Ectodermal cell (in vitro differentiated cells): ENCODE results near the gene HS3ST5.
"Not testable (repeated sequence)": the region's sequence is repeated elsewhere in the genome, so short reads cannot be mapped to it uniquely, and the experiment has no call there.

ENCODE experiments used
- H3K27ac ChIP-seq: 2 replicates; pipeline ENCODE4 v1.7.0; 2013; ENCODE audit warnings: mild to moderate bottlenecking, low read depth, low read length; ENCODE audit not compliant: insufficient read depth, poor library complexity, severe bottlenecking
- H3K27me3 ChIP-seq: 2 replicates; pipeline ENCODE4 v1.7.0; 2013; ENCODE audit warnings: mild to moderate bottlenecking, low read length; ENCODE audit not compliant: insufficient read depth, control insufficient read depth, poor library complexity, severe bottlenecking
- H3K36me3 ChIP-seq: one replicate; pipeline ENCODE4 v1.7.0; 2013; ENCODE audit warnings: low read length; ENCODE audit not compliant: control insufficient read depth, insufficient read depth
- H3K4me1 ChIP-seq: one replicate; pipeline ENCODE4 v1.7.0; 2013; ENCODE audit warnings: low read length; ENCODE audit not compliant: control insufficient read depth, insufficient read depth
- H3K4me3 ChIP-seq: 2 replicates; pipeline ENCODE4 v1.7.0; 2013; ENCODE audit warnings: low read depth, low read length, control low read depth; ENCODE audit not compliant: insufficient read depth
- H3K9me3 ChIP-seq: 2 replicates; pipeline ENCODE4 v1.7.0; 2013; ENCODE audit warnings: mild to moderate bottlenecking, low read length, moderate library complexity; ENCODE audit not compliant: control insufficient read depth
- WGBS, 2 experiments: methylation state at CpG; one replicate each; pipeline ENCODE4 v1.1.7; 2013; ENCODE audit warnings: missing lambda C conversion rate in 2 of 2; 5-methylcytosine and 5-hydroxymethylcytosine counted together

The HS3ST5 gene

DNA sequence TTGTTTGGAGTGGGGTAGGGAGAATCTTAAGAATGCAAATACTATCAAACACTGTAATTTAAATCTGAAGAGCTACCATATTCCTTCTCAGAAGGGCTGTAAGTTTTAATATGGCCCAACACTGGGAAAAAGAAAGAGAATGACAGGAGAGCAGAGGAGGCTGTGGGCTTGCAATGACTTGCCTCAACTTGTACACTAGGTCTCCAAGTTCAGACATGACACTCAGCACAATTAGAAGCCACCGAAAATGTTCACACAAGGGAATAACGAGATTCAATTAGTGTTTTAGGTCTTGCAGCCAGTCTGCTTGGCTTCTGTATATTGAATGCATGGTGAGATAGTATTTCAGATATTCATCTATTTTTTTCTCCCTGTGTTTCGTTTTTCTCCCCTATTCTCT is 89.4 kb downstream of the HS3ST5 start:
- Histone ChIP-seq H3K27me3 (no peaks in the 10 kb centered on the region), H3K27ac (no peak overlapping the region), H3K9me3 (no peaks in the 10 kb centered on the region), H3K4me1 (no peaks in the 10 kb centered on the region), H3K4me3 (no peak overlapping the region), H3K36me3 (no peaks in the 10 kb centered on the region)
- 94 to 97% methylated on average over 2 to 3 of the region's 3 CpGs for WGBS, 2 experiments

DNA sequence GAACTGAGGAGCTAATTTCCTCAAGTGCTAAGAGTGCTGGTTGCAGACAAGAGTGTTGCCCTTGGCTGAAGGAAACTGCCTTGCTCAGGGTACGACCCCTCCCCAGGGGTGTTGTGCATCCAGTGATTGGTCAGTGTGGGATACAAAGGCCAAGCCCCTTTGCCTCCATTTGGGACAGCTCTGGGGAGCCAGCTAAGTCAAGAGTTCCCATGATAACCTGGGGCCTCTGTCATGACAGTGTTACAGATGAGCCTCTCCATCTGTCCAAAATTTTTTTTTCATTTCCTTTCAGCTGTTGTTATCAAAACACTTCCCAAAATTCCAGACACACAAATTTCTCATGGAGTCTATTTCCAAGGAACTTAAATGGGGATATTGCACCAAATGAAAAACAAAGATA is 93.3 kb downstream of the HS3ST5 start:
- Histone ChIP-seq H3K4me3 (no peak overlapping the region), H3K36me3 (no peaks in the 10 kb centered on the region), H3K4me1 (no peaks in the 10 kb centered on the region), H3K27me3 (no peaks in the 10 kb centered on the region), H3K9me3 (no peaks in the 10 kb centered on the region), H3K27ac (no peak overlapping the region)
- WGBS, 2 experiments = 84 to 86% methylated on average over 1 of the region's 1 CpG

DNA sequence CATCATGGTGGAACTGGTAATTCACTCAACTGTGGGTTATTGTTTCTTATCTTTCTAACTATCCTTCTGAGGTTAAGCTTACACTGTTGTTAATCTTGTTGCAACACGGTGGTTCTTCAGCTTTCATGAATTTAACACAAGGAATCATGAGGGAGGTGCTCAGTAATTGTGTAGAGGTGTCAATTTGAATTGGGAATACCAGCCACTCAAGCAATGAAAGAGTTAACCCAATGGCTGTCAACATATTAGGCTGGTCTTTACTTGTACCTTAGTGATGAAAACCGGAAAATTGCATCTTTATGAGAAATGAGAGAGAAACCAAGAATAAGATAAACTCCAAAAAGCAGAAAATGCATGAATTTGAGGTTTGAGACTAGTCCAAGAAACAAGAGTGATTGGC is 95.7 kb downstream of the HS3ST5 start:
- H3K4me3 ChIP-seq = no peak overlapping the region
- H3K27me3 ChIP-seq = no peaks in the 10 kb centered on the region
- no peaks in the 10 kb centered on the region for H3K4me1 ChIP-seq
- no peaks in the 10 kb centered on the region for H3K36me3 ChIP-seq
- H3K27ac ChIP-seq = no peak overlapping the region
- WGBS, 2 experiments = 80 to 82% methylated on average over 2 of the region's 2 CpGs
- no peaks in the 10 kb centered on the region for H3K9me3 ChIP-seq

DNA sequence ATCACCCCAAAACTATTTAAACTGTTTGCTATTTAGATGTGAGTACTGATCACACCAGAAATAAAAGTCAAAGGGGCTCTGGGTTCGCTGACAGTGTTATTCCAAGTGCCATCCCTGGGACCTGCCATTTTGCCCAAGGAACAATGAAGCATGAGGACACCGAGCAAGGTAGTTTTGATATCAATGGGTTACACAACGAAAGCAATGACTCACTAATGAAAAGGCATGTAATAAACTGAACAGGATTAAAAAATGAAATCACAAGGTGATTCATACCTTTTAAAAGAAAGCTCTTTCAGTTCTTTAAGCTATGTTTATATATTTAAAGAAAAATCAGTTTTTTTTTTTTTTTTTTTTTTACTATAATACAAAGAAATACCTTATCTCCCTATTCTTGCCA is 102.0 kb downstream of the HS3ST5 start:
- H3K9me3 ChIP-seq = no peaks in the 10 kb centered on the region
- H3K27me3 ChIP-seq = no peaks in the 10 kb centered on the region
- H3K4me3 ChIP-seq = no peak overlapping the region
- no peaks in the 10 kb centered on the region for H3K36me3 ChIP-seq
- H3K27ac ChIP-seq = no peak overlapping the region
- WGBS, 2 experiments = 92 to 94% methylated on average over 3 of the region's 3 CpGs
- H3K4me1 ChIP-seq = no peaks in the 10 kb centered on the region

DNA sequence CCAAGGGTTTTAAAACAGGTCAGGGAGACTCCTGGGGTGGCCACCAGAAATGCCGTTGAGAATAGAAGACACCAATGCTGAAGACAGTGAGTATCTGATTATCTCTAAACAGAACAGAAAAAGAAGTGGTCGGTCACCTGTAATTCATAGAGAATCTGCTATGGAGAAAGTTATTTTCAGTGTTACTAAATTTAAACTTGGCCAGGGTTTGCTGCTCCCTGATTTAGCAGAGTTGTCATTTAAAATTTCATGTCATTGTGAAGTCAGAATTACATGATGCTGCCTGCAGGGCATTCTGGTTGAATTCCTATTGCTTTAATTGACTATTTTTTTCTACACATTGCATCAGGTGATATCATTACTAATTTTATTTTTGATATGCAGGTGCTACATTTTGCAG is 114.1 kb downstream of the HS3ST5 start:
- no peaks in the 10 kb centered on the region for H3K9me3 ChIP-seq
- no peak overlapping the region for H3K27ac ChIP-seq
- WGBS, 2 experiments = 89 to 93% methylated on average over 2 of the region's 2 CpGs
- H3K4me1 ChIP-seq = no peaks in the 10 kb centered on the region
- no peak overlapping the region for H3K4me3 ChIP-seq
- H3K36me3 ChIP-seq = no peaks in the 10 kb centered on the region
- no peaks in the 10 kb centered on the region for H3K27me3 ChIP-seq

DNA sequence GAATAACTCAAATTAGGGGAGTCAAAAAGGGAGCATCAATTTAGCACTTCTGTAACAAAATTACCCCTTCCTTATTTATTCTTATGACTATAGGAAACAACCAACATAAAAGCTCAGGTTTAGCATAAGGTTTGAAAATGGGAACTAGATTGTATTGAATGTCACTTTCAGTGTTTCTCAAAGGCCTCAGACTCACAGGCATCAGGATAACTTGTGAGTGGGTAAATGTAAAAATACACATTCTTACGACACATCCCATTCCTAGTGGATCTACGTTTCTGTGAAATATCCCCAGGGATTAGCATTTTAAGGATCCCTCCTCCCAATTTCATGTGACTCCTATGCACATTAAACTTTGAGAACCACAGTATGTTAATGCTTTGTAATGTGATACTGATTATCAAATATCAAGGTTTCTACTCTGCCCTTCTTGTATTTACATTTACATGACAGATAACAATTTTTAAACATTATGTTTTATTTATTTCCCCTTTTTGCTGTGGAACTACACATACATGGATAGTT is 114.8 kb downstream of the HS3ST5 start:
- H3K27me3 ChIP-seq = no peaks in the 10 kb centered on the region
- no peaks in the 10 kb centered on the region for H3K9me3 ChIP-seq
- H3K27ac ChIP-seq = no peak overlapping the region
- no peaks in the 10 kb centered on the region for H3K4me1 ChIP-seq
- no peaks in the 10 kb centered on the region for H3K36me3 ChIP-seq
- no peak overlapping the region for H3K4me3 ChIP-seq
- WGBS, 2 experiments = 89 to 93% methylated on average over 2 of the region's 2 CpGs

DNA sequence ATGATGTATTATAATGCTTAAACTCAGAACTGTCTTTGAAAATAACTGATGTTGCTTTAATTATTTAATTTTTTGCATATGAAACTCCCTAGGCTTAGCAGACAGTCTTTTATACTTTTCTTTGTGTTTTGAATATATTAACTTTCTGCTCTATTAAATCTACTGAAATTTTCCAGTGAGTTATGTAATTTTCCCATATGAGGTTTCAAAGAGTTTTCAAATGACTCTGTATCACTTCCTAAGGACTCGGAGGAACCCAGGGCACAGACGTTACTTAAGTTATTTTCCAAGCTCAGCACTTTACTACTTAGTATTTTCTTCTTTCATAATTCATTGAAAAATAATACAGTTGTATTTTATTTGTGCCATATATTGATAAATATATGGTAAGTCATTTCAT is 122.6 kb downstream of the HS3ST5 start:
- no peaks in the 10 kb centered on the region for H3K9me3 ChIP-seq
- no peaks in the 10 kb centered on the region for H3K27me3 ChIP-seq
- no peak overlapping the region for H3K4me3 ChIP-seq
- H3K36me3 ChIP-seq = no peaks in the 10 kb centered on the region
- WGBS, 2 experiments = 94 to 100% methylated on average over 2 of the region's 2 CpGs
- H3K27ac ChIP-seq = no peak overlapping the region
- no peaks in the 10 kb centered on the region for H3K4me1 ChIP-seq

DNA sequence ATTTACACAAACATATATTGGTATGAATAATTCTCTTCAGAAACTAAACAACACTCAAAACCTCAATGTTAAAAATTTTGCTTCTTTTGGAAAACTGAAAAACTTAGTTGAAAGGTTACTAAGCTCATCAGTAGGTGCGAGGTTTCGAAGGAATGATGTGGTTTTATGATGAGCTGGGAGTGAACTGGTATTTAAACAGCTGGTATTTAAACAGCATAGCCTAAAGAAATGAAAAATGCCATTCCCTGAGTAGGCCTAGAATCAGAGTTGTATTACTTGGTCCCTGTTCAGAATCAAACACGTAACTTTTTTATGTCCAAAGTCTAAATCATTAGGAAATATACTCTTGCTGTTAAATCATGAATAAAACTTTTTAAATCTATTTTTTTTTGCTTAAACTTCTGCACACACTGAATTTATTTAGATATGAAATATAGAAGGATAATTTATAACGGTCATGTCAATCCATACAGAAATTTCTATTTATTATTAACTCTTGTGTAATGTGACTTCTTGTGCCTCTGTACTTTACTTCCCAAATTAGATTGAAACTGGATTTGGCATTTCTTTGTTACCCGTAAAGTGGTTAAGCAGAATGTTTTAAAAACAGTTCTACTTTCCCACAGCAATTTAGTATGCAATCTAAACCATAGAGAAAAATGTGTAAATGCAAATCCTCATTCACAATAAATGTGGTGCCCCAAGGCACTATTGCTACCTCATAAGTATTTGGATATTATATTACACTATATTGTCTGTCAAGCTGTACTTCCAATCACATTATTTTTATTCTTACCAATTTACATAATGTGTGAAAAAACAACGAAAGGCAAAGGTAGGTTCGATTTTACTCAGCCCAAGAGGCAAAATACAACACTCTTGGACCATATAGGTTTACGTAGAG is 124.1 kb downstream of the HS3ST5 start:
- no peak overlapping the region for H3K4me3 ChIP-seq
- no peaks in the 10 kb centered on the region for H3K36me3 ChIP-seq
- H3K27ac ChIP-seq = no peak overlapping the region
- no peaks in the 10 kb centered on the region for H3K27me3 ChIP-seq
- 80 to 92% methylated on average over 4 to 7 of the region's 8 CpGs for WGBS, 2 experiments
- H3K4me1 ChIP-seq = no peaks in the 10 kb centered on the region
- no peaks in the 10 kb centered on the region for H3K9me3 ChIP-seq

DNA sequence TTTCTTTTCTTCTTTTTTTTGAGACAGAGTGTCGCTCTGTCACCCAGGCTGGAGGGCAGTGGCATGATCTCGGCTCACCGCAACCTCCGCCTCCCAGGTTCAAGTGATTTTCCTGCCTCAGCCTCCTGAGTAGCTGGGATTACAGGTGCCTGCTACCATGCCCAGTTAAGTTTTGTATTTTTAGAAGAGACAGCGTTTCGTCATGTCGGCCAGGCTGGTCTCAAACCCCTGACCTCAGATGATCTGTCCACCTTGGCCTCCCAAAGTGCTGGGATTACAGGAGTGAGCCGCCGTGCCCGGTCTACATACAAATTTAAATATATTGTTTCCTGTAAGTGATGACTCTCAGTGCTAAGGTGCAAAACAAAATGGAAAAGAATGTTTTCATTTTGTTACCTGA is 124.8 kb downstream of the HS3ST5 start:
- H3K4me3 ChIP-seq, H3K27ac ChIP-seq, H3K9me3 ChIP-seq, H3K4me1 ChIP-seq, H3K36me3 ChIP-seq, H3K27me3 ChIP-seq: not testable (repeated sequence)
- WGBS, 2 experiments = 92 to 95% methylated on average over 7 to 10 of the region's 10 CpGs

DNA sequence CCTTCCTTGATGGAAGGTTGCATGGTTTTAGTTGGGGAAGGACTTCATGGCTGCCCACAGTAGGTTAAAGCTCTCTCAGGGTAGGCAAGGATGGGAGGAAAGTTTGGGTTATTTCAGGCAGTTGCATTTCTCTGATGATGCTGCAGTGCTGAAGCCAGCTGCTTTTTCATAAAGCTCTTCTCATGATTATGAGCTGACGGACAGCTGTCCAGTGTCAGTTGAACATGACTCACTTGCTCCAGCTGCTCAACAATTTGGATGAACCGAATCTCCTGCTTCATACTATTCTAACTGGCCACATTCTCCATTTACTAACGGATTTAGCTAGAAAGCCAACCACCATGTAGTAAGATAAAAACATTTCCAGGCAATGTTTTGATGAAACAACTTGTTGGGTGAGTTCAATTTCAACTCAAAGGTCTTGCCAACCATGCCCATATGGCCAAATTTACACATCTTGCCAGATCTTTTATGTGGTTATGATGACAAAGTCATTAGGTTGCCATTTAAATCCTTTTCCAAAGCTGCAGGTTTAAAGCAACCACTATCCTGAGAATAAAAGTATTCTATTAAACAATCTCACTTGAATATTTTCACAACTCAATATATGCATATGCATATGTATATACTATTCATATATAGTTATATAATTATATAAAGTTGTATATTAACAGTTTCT is 125.9 kb downstream of the HS3ST5 start:
- Histone ChIP-seq H3K36me3 (no peaks in the 10 kb centered on the region), H3K4me1 (no peaks in the 10 kb centered on the region), H3K27me3 (no peaks in the 10 kb centered on the region), H3K9me3 (peaks cover 3% of the 10 kb centered on the region), H3K27ac (no peak overlapping the region), H3K4me3 (no peak overlapping the region)
- WGBS, 2 experiments = 92 to 94% methylated on average over 3 of the region's 3 CpGs
